ENCODE results near the gene ZFC3H1. TPM values are rescaled to one million over a fixed set of nuclear protein-coding genes. Genes with fewer than 3 reads are reported as not detected.

ZFC3H1 gene
- total RNA-seq, 1 experiment from 2014 or later = 24.4 TPM

DNA sequence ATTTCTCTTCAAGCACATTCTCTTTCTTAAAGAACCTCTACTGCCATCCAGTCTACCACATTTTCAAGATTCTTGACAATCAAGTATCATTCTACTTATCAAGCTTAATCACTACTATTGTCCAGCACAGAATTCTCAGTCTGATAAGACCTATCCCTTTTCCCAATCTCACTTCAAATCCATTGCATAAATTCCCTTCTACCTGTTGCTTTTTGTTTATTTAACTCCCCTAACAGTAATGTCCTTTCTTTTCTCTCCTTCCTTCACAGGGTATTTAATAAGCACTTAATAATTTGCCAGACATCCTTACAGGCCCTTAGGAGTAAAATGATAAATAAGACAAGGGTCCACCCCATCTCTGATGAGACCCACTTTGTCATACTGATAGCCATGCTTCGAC lies 41.7 kb downstream of the ZFC3H1 start:
- WGBS (ENCODE audit: extremely low coverage, insufficient read length, low lambda C conversion rate) = no CpG with 5 or more reads among the region's 1 CpG
- Histone ChIP-seq H2AFZ (ENCODE audit: low read length) (no peak overlapping the region), H3K27ac (ENCODE audit: insufficient read length, low read depth, low read length) (no peak overlapping the region), H4K8ac (replicated peaks; ENCODE audit: insufficient read length, low read depth, low read length) (no peak overlapping the region), H3K79me1 (ENCODE audit: insufficient read depth, low read depth, low read length, poor library complexity, severe bottlenecking) (no peaks in the 10 kb centered on the region), H3K9ac (ENCODE audit: extremely low read depth, insufficient read length, low read length) (no peak overlapping the region), H4K5ac (ENCODE audit: insufficient read length, low read depth, low read length) (no peak overlapping the region), H2BK15ac (ENCODE audit: low read depth, low read length) (no peak overlapping the region), H3K4me2 (ENCODE audit: insufficient read depth, insufficient read length, low read length) (no peak overlapping the region), H3K79me2 (ENCODE audit: insufficient read depth, low read length) (no peaks in the 10 kb centered on the region), H4K20me1 (ENCODE audit: control insufficient read depth, insufficient read depth, insufficient read length) (no peaks in the 10 kb centered on the region), H3K9me3 (ENCODE audit: control insufficient read depth, low read depth, low read length) (no peaks in the 10 kb centered on the region), H2BK20ac (ENCODE audit: low read depth, low read length, poor library complexity, severe bottlenecking) (no peak overlapping the region), H3K4ac (ENCODE audit: low read depth, low read length) (no peak overlapping the region), H3K14ac (ENCODE audit: insufficient read depth, low read length) (no peak overlapping the region), H3K27me3 (ENCODE audit: insufficient read depth, low read length) (no peaks in the 10 kb centered on the region), H2BK12ac (ENCODE audit: insufficient read length, low read depth, low read length) (no peak overlapping the region), H3T11ph (ENCODE audit: low read length) (no peak overlapping the region), H3K56ac (ENCODE audit: insufficient read length, low read depth, low read length) (no peak overlapping the region), H2BK5ac (ENCODE audit: insufficient read length, low read length) (no peak overlapping the region), H4K91ac (ENCODE audit: insufficient read length, low read depth, low read length) (no peak overlapping the region), H3K23me2 (ENCODE audit: insufficient read length, low read depth, low read length, poor library complexity, severe bottlenecking) (no peaks in the 10 kb centered on the region), H2AK5ac (ENCODE audit: insufficient read length, low read length) (no peak overlapping the region), H3K4me1 (ENCODE audit: insufficient read depth, low read length) (no peaks in the 10 kb centered on the region), H3K18ac (ENCODE audit: insufficient read length, low read depth, low read length) (no peak overlapping the region), H3K23ac (ENCODE audit: insufficient read length, low read depth, low read length) (no peak overlapping the region), H2BK120ac (ENCODE audit: low read depth, low read length, poor library complexity, severe bottlenecking) (no peak overlapping the region)
- no peak for DNase-seq
- peak overlapping the region in 1 of 3 experiments; percentile 53; a peak in 3 of 7 replicates for H3K27ac Mint-ChIP-seq
- peaks cover 19 to 80% (median 63%) of the 10 kb centered on the region in 3 experiments for H3K36me3 Mint-ChIP-seq (ENCODE audit: insufficient read depth in 1 of 3, low read depth in 3 of 3)
- peaks cover 12 to 18% of the 10 kb centered on the region in 2 experiments for H3K4me1 Mint-ChIP-seq
- TF ChIP-seq, protein P1, sequence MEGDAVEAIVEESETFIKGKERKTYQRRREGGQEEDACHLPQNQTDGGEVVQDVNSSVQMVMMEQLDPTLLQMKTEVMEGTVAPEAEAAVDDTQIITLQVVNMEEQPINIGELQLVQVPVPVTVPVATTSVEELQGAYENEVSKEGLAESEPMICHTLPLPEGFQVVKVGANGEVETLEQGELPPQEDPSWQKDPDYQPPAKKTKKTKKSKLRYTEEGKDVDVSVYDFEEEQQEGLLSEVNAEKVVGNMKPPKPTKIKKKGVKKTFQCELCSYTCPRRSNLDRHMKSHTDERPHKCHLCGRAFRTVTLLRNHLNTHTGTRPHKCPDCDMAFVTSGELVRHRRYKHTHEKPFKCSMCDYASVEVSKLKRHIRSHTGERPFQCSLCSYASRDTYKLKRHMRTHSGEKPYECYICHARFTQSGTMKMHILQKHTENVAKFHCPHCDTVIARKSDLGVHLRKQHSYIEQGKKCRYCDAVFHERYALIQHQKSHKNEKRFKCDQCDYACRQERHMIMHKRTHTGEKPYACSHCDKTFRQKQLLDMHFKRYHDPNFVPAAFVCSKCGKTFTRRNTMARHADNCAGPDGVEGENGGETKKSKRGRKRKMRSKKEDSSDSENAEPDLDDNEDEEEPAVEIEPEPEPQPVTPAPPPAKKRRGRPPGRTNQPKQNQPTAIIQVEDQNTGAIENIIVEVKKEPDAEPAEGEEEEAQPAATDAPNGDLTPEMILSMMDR (conservative IDR thresholded peaks at IDR 0.05) = no peak
- no peak overlapping the region for H3K4me3 Mint-ChIP-seq
- H3K27me3 Mint-ChIP-seq (ENCODE audit: low read depth) = no peaks in the 10 kb centered on the region
- H3K9me3 Mint-ChIP-seq = no peaks in the 10 kb centered on the region
